Stimulated activated CD4-positive, alpha-beta T cell treated with anti-CD3 and anti-CD28 coated beads, Interleukin-4, amount 100 ng/mL, for 48 hours (primary cell): ENCODE measurements around the gene RPP25L.
A peak's percentile ranks its signal among the peaks of the same experiment; 100 is the strongest.
"Not testable (repeated sequence)": the region's sequence is repeated elsewhere in the genome, so short reads cannot be mapped to it uniquely, and the experiment has no call there.

ENCODE experiments used
- DNase-seq, 2 donors: peaks; one replicate each; pipeline ENCODE4 v3.0.0-alpha.2; 2020; ENCODE audit warnings: low read depth in 2 of 2

RPP25L gene, protein sequence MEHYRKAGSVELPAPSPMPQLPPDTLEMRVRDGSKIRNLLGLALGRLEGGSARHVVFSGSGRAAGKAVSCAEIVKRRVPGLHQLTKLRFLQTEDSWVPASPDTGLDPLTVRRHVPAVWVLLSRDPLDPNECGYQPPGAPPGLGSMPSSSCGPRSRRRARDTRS

DNA sequence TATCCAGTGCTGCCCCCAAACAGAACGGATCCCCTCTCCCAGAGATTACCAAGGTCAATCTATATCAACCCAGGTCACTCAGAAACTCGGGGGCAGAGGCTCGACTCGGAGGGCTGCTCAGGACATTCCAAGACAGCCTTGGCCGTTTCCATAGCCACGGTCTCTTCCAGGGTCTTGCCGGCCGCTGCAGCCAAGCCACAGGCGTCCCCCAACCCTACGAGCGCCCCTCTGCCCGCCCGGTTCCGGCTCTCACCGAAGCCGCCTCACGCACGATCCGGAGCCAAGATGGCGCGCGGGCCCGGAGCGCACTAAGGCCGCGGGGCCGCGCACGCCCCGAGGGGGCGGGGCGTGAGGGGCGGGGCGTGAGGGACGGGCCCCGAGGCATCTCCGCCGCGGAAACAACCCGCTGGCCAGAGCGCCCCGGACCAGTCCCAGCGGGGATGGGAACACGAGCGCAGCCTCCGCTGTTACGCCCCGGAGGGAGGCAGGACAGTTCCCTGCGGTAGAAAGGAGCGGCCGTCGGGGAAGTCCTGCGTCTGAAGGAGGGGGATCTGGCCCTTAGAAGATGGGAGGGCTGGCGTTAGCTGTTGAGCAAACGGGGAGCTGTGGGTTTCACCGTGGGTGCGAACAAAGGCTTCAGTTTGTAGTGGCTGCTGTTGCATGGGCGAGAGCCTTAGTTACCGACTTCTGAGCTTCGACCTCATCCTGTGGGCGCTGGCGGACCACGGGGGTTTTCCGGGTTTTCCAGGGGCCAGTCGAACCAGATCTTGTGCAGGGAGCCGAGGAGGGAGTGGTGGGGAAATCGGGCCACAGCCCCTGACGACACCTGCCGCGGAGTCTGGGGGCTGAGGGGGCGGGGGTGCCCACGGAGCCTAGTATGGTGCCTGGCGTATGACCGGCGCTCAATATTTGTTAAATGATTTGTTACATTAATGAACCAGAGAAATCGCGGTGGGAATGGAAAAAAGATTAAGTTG lies at the start of gene RPP25L:
Gene RPP25L (minus strand): TSS at position 287 of the 977 bp plus-strand sequence. CDS start 801 bp downstream, outside the sequence.
- DNase-seq: peak; percentile 76 to 83

DNA sequence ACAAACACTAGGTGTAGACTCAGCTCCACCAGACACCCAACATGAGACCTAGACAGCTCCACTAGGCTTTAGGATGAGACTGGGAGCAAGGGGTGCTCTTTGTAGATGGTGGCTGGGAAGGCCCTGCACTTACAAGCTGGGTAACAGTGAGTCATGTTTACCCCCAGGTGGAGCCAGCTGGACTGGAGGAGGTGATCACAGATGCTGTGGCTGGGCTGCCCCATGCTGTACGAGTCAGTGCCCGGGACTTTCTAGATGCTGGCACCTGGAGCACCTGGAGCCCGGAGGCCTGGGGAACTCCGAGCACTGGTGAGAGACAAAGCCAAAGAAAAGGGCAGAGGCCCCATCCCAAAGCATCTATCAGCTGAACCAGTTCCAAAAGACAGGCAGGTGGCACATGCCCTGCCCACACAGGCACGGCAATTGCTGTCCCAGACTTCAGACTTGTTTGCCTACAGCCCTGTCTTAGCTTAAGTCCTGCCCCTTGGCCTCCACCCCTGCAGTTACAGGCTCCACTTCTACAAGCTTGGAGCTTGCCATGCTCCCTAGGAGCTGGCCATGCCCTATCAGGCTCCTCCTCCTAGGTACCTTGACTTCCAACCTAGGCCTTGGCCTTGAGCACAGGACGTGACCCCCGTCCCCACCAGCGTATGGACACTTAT lies 47.8 kb upstream of the RPP25L start:
- DNase-seq: no peak

DNA sequence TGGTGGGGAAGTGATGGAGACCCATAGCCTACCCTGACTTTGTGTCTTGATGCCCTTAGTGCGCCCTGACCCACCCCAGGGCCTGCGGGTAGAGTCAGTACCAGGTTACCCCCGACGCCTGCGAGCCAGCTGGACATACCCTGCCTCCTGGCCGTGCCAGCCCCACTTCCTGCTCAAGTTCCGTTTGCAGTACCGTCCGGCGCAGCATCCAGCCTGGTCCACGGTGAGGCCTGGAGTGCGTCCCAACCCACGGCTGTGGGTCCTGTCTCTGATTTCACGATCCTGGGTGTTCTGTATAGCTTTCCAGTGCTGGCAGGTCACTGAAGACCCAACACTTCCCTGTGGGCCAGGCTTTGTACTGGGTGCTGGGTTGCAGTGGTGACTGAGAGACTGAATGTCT lies 46.6 kb upstream of the RPP25L start:
- no peak for DNase-seq

DNA sequence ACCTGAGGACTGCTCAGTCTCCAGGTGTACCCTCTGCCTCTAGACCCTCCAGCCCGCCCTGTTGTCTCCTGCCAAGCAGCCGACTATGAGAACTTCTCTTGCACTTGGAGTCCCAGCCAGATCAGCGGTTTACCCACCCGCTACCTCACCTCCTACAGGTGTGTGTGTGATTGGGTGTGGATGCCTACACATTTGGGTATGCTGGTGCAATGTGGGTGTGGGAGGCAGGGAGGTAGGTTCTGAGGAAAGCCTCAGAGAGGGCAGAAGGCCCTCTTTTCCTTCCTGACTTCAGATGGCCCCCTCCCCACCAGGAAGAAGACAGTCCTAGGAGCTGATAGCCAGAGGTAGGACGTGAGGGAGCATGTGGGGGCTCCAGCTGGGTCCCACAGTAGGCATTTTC lies 45.1 kb upstream of the RPP25L start:
- no peak for DNase-seq

DNA sequence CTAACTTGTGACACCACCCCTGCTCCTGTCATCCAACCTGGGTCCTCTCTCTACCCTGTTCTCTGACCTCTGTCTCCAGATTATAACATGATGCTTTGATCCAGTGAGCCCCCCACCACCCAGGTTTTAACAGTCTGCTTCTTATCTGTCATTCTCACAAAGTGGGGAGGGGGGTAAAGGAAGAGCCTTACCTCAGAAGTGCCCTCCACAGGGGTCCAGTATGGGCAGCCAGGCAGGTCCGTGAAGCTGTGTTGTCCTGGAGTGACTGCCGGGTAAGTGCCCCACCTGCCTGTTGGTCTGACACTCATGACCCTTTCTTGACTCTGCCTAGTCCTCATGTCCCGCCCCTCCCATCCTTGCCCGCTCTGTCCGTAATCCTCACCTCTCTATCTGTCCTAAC lies 43.5 kb upstream of the RPP25L start:
- DNase-seq: no peak

DNA sequence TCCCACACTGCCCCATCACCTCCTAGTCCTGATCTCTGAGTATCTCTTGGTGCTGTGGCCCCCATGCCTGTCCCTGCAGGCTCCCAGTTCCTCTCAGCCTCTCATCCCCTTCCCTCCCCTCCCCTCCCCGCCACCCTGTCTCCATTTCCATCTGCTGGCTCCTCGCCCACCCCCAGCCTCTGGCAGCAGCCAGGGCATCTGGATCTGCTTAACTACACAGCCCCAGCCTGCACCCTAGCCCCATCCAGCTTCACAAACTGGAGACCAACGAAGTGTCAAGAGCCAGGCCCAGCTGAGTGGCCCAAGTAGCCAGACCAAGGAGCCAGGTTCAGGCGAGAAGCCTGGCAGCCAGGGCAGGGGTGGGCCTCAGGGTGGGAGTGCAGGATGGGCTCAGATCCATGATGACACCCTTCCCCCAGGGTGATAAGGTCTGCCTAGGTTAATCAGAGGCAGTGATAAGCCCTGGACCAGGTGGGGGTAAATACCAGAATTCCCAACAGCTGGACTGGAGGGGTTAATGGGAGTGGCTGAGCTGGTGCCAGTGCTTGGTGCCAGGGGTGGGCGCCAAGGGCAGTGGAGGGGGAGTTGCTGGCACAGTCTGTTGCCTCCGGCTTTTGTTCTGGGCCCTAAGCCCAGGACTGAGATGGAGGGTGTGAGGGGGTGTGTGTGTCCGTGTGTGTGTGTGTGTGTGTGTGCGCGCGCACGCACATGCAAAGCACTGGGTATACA lies 42.6 kb upstream of the RPP25L start:
- no peak for DNase-seq

DNA sequence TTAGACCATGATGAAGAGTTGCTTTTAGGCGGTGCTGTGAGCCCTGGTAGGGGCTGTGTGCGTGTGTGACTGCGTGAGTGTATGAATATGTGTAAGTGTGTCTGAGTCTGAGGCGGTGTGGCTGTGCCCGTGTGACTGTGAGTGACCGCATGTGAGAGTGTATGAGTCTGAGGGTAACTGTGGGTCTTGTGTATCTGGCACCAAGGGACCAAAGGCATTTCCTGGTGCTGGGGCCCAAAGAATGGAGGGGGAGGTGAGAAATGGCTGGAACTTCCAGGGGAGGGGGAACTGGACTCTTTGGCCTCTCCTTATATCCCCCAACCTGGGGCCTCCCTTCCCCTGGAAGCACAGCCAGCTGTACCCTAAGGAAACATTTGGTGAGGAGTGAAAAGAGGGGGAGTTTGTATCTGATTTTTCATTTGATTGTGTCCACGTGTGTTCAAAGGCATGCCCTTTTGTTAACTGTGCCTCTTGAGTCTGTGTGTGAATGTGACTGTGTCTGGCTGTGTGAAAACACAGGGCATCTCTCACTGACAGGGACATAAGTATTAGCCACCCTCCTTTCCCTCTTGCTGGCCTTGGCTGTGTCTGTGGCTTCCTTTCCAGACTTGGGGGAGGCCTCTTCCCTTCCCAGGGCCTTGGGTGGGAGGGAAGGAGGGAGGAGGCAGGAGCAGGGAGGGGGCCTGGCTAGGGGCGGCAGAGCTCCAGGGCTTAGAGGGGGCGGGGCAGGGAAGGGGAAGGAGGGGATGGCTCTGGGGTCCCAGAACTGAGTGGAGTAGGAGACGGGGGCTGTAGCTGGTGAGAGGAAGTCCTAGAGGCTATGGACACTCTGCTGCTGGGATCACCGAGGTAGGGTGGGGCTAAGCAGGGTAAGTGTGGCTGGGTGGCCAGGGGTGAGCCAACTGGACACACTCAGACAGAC lies 41.5 kb upstream of the RPP25L start:
- DNase-seq: no peak

DNA sequence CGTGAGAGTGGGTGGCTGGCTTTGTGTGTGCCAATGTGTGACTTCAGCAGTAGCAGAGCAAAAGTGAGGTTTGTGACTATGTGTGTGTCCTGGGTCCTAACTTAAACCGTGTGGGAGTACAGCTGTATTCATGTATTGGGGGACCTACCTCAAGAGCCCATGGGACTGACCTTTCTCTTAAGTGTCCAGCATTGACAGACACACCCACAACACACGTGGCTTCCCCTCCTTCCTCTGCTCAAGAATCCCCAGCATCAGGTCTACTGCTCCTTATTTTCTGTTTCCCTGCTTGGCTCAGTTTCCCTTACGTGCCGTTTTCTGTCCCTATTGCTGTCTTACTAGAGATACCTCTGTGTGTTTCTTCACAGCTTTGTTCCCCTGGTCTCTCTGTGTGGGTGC lies 40.7 kb upstream of the RPP25L start:
- DNase-seq: no peak

DNA sequence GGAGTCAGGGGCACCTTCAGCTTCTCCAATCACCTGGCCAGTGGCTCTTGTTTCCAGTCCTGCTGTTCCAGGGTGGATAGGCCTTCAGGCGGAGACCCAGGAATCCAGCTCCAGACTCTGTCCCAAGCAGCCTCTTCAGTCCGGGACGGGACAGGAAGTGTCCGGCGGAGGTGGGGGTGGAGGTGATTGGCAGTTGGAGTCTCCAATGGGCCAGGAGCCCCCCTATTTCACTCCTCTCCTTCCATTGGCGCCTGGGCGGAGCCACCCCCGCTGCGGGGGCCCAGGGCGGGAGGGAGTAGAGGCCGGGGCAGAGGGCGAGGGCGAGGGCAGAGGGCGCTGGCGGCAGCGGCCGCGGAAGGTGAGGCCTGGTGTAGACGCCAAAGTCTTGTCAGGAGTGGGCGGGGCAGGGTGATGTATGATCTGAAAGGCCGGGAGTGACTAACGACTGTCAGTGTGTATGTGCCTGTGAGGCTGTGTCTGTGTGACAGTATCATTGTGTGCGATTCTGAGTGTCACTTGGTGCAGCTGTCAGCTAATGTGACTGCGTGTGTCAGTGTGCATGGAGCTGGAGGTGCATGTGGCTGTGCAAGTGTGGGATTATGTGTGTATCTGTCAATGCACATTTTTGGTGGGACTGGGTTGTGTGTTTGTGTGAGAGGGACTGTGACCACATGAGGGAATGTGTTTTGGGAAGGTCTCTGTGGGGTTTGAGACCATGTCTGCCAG lies 40.1 kb upstream of the RPP25L start, which contains the start of gene IL11RA:
Gene IL11RA (plus strand): TSS at position 310 of the 726 bp plus-strand sequence. CDS start 3,033 bp downstream, outside the sequence.
- DNase-seq: peak in 1 of 2 donors; percentile 47

DNA sequence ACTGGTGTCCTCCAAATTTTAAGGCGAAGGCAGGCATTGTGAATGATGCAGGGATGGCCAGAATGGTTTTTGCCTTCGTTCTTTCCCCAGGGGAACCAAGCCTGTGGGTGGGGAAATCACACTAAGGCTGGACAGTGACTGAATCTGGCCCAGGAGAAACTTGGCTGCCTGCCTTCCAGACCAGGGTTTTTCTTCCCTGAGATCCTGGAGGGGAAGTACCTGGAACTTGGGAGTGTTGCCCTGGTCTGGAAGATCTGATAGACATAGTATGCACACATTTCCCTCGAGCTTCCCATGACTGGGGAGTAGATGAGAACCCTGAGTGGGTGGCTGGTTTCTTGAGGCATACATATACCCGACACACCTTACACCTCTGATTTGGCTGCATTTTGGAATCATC lies 39.4 kb upstream of the RPP25L start:
- DNase-seq: no peak

DNA sequence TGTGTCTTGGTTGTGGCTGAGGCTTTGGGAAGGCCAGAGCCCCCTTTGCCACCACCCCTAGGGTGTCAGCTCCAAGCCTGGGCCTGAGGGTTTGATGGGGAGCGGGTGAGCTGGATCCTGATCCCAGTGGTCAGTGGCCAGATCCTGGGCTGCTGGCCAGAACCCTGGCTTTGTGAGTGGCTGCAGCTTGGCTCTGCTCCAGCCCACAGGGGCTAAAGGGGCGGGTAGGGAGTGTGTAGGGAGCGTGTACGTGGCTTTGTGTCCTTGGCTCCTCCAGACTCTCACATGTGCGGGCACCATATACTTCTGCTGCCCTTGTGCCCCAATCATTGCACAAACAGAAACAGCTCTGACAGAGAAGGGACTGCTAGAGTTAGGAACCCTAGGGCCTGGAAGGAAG lies 38.9 kb upstream of the RPP25L start:
- no peak for DNase-seq

DNA sequence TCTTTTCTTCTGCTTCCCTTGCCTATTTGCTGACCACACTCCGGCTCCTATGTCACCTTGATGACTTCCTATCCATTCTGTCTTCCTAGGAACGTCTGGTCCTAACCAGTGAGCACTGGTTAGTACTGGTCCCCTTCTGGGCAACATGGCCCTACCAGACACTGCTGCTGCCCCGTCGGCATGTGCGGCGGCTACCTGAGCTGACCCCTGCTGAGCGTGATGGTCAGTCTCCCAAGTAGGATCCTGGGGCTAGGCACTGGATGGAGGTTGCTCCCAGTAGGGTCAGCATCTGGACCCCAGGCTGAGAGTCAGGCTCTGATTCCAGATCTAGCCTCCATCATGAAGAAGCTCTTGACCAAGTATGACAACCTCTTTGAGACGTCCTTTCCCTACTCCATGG lies 36.8 kb upstream of the RPP25L start:
- DNase-seq: no peak

DNA sequence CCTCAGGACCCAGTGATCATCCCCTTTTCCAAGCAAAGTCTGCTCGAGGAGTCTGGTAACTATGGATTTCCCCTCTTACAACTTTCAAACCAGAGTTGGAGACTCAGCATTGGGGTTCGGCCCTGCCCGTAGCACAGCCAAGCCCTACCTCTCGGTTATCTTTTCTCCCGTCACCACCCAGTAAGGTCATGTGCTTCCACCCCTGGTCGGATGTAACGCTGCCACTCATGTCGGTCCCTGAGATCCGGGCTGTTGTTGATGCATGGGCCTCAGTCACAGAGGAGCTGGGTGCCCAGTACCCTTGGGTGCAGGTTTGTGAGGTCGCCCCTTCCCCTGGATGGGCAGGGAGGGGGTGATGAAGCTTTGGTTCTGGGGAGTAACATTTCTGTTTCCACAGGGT lies 35.8 kb upstream of the RPP25L start:
- no peak for DNase-seq

DNA sequence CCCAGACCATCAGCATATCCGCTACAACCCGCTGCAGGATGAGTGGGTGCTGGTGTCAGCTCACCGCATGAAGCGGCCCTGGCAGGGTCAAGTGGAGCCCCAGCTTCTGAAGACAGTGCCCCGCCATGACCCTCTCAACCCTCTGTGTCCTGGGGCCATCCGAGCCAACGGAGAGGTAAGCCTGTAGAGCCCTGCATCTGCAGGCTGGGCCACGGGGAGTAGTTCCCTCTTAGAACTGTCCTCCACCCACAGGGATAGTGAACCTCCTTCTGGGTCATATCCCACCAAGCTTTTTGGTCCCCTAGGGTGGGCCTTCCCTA lies 35.1 kb upstream of the RPP25L start:
- no peak for DNase-seq

DNA sequence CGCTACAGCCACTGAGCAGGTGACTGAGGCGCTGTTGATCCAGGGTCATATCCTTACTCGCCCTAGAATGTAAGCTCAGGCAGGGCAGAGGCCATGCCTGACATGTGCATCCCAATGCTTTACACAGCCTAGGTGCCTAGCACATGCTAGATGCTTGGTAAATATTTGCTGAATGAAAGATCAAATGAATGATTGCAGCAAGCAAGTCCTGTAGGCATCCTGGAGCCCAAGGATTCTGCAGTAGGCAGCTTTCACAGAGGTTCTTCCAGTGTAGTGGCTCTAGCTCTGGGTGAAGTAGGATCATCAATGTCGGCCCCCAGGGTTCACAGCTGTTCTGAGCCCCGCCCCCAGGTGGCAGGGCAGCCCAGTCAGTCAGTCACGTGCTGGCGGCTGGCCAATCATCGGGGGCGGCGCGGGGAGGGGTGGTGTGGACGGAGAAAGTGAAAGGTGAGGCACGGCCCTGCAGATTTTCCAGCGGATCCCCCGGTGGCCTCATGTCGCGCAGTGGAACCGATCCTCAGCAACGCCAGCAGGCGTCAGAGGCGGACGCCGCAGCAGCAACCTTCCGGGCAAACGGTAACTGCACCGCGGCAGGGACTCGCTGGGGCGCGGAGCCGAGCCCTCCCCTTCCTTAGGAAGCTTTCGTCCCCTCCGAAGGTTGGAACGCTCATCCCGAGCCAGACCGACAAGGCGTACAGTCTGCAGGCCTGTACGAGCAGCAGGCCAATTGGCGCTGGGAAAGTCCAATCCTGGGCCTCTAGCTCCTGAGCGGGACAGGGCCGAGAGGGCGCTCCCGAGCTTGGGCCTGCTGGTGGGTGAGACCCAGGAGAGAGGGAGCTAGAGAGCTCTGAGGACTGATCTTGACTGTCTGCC lies 34.5 kb upstream of the RPP25L start, which contains the start of gene GALT:
Gene GALT (plus strand): TSS at position 465 of the 873 bp plus-strand sequence. CDS start 30 bp downstream, at position 495.
- peak; percentile 98 to 99 for DNase-seq

DNA sequence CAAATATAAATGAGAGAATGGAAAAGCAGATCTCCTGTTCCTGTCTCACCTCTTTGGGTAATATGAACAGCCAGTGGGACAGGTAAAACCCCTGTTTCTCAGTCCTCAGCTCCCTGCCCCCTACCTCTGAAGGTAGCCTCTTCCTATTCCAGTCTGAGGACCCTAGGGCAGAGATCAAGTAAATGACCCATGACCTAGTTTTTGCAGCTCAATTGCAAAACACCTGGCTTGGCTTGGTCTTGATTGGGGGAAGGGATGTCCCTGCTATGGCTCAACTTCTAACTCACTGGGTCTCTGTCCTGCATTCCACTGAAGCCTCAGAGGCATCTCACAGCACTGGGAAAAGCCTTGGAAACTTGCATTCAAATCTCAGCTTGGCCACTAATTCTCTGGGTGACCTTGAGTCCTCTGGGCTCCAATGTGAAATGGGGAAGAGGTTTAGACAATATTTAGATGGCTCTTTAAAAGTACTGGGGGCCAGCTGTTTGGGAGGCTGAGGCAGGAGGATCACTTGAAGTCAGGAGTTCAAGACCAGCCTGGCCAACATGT lies 32.9 kb upstream of the RPP25L start:
- DNase-seq: no peak

DNA sequence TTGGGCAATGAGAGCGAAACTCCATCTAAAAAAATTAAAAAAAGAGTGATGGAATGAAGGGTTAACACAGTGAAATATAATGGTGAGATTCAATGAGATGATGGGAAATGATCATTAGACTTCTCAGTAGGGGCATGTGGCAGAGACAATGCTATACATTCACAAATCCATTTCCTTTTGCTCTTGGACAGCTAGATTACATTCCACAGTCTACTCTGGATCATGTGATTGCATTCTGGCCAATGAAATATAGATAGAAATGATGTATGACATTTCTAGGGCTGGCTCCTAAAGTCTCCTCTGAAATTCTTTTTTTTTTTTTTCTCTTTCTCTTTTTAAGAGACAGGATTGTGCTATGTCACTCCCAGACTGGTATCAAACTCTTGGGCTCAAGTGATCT lies 30.8 kb upstream of the RPP25L start:
- DNase-seq: no peak

DNA sequence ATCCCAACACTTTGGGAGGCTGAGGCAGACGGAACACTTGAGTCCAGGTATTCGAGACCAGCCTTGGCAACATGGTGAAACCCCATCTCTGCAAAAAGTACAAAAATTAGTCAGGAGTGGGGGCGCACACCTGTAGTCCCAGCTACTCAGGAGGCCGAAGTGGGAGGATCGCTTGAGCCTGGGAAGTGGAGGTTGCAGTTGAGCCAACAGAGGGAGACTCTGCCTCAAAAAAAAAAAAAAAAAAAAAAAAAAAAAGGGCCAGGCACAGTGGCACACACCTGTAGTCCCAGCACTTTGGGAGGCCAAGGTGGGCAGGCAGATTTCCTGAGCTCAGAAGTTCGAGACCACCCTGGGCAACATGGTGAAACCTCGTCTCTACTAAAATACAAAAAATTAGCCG lies 27.4 kb upstream of the RPP25L start:
- not testable (repeated sequence) for DNase-seq

DNA sequence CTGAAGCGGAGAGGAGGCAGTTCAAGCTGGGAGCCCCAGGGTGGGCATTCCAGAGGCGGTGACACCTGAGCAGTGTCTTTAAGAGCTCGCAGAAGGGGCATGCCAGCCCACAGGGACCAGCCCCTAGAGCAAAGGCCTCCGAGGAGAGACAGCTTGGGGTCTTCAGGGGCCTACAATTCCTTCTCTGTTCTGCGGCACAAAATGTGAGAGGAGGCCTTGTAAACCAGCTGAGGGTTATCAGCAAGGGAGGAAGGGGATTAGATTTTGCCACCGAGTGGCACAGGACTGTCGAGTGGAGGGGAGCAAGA lies 26.2 kb upstream of the RPP25L start:
- no peak for DNase-seq
